Liver (tissue), 9 donors: Measurements from ENCODE around the gene MDN1. TPM values are rescaled to one million over a fixed set of nuclear protein-coding genes. Genes with fewer than 3 reads are reported as not detected.

ENCODE experiments used
- DNase-seq: peaks from one replicate; pipeline ENCODE4 v3.0.0-alpha.2; 2017; ENCODE audit warnings: low spot score
- H3K27ac ChIP-seq, 2 donors: one replicate each; pipeline ENCODE4 v1.7.0; 2013; ENCODE audit warnings: inconsistent platforms in 2 of 2, low read length in 2 of 2, control low read depth in 1 of 2, low read depth in 1 of 2, mild to moderate bottlenecking in 1 of 2
- H3K27me3 ChIP-seq, 4 donors: one replicate each; pipeline versions ENCODE4 v1.6.1 to v1.7.0; 2013; ENCODE audit warnings: low read length in 3 of 4, inconsistent platforms in 1 of 4, mild to moderate bottlenecking in 1 of 4, moderate library complexity in 1 of 4; ENCODE audit not compliant: control insufficient read depth in 4 of 4, insufficient read depth in 4 of 4
- H3K36me3 ChIP-seq, 4 donors: one replicate each; pipeline versions ENCODE4 v1.6.1 to v1.7.0; 2013; ENCODE audit warnings: low read length in 3 of 4, mild to moderate bottlenecking in 3 of 4, low read depth in 1 of 4, moderate library complexity in 1 of 4; ENCODE audit not compliant: control insufficient read depth in 4 of 4, insufficient read depth in 3 of 4
- H3K4me1 ChIP-seq, 4 donors: one replicate each; pipeline versions ENCODE4 v1.6.1 to v1.7.0; 2013; ENCODE audit warnings: low read length in 3 of 4, mild to moderate bottlenecking in 3 of 4, moderate library complexity in 1 of 4; ENCODE audit not compliant: control insufficient read depth in 4 of 4, insufficient read depth in 4 of 4
- H3K4me3 ChIP-seq, 3 donors: one replicate each; pipeline versions ENCODE4 v1.6.1 to v1.7.0; 2013; ENCODE audit warnings: low read length in 3 of 3, control low read depth in 1 of 3, low read depth in 1 of 3, mild to moderate bottlenecking in 1 of 3
- H3K9ac ChIP-seq, 2 donors: one replicate each; pipeline ENCODE4 v1.7.0; 2013; ENCODE audit warnings: low read length in 2 of 2, mild to moderate bottlenecking in 2 of 2, moderate library complexity in 2 of 2, control low read depth in 1 of 2, low read depth in 1 of 2
- H3K9me3 ChIP-seq, 4 donors: one replicate each; pipeline versions ENCODE4 v1.6.1 to v1.7.0; 2013; ENCODE audit warnings: low read length in 3 of 4; ENCODE audit not compliant: control insufficient read depth in 4 of 4
- ATF3 ChIP-seq: IDR thresholded peaks from 2 replicates; pipeline ENCODE4 v1.6.1; 2016; ENCODE audit warnings: antibody characterized with exemption
- CTCF ChIP-seq: fragments of 150-350 bp; IDR thresholded peaks from 2 replicates; pipeline ENCODE4 v1.5.1; 2017; ENCODE audit warnings: improper control_type of control experiment, low read depth, low read length; ENCODE audit not compliant: missing input control
- EGR1 ChIP-seq, 2 donors: IDR thresholded peaks; 2 replicates each; pipeline ENCODE4 v1.6.1; 2016 to 2018; ENCODE audit warnings: antibody characterized with exemption in 2 of 2, low read depth in 2 of 2
- FOXA1 ChIP-seq: IDR thresholded peaks from 2 replicates; pipeline ENCODE4 v1.6.1; 2016; ENCODE audit warnings: antibody characterized with exemption
- FOXA2 ChIP-seq: IDR thresholded peaks from 2 replicates; pipeline ENCODE4 v1.6.1; 2016; ENCODE audit warnings: antibody characterized with exemption
- GABPA ChIP-seq, 2 donors: IDR thresholded peaks in 1 of 2; conservative IDR thresholded peaks in 1 of 2; 2 replicates each; pipeline ENCODE4 v1.6.1; 2016; ENCODE audit warnings: antibody characterized with exemption in 2 of 2, mild to moderate bottlenecking in 1 of 2, moderate library complexity in 1 of 2
- HNF4A ChIP-seq, 2 donors: conservative IDR thresholded peaks; 2 replicates each; pipeline ENCODE4 v1.6.1; 2016; ENCODE audit warnings: antibody characterized with exemption in 2 of 2, mild to moderate bottlenecking in 2 of 2
- HNF4G ChIP-seq: IDR thresholded peaks from 2 replicates; pipeline ENCODE4 v1.6.1; 2016; ENCODE audit warnings: antibody characterized with exemption
- JUND ChIP-seq, 2 donors: IDR thresholded peaks; 2 replicates each; pipeline ENCODE4 v1.6.1; 2016; ENCODE audit warnings: antibody characterized with exemption in 2 of 2
- MAX ChIP-seq: IDR thresholded peaks from 2 replicates; pipeline ENCODE4 v1.6.1; 2016; ENCODE audit warnings: antibody characterized with exemption
- NR2F2 ChIP-seq: IDR thresholded peaks from 2 replicates; pipeline ENCODE4 v1.6.1; 2016; ENCODE audit warnings: antibody characterized with exemption
- RAD21 ChIP-seq, 2 donors: IDR thresholded peaks; 2 replicates each; pipeline ENCODE4 v1.6.1; 2016; ENCODE audit warnings: antibody characterized with exemption in 2 of 2, mild to moderate bottlenecking in 2 of 2
- REST ChIP-seq: IDR thresholded peaks from 2 replicates; pipeline ENCODE4 v1.6.1; 2016; ENCODE audit warnings: antibody characterized with exemption, mild to moderate bottlenecking
- RXRA ChIP-seq, 2 donors: IDR thresholded peaks; 2 replicates each; pipeline ENCODE4 v1.6.1; 2017 to 2018; ENCODE audit warnings: antibody characterized with exemption in 2 of 2, mild to moderate bottlenecking in 1 of 2
- SP1 ChIP-seq: IDR thresholded peaks from 2 replicates; pipeline ENCODE4 v1.6.1; 2018; ENCODE audit warnings: antibody characterized with exemption, mild to moderate bottlenecking
- TAF1 ChIP-seq: conservative IDR thresholded peaks from 2 replicates; pipeline ENCODE4 v1.6.1; 2016; ENCODE audit warnings: antibody characterized with exemption, mild to moderate bottlenecking
- ZBTB33 ChIP-seq: IDR thresholded peaks from 2 replicates; pipeline ENCODE4 v1.6.1; 2016; ENCODE audit warnings: antibody characterized with exemption
- WGBS: extraction: QIAGEN DNeasy Blood & Tissue Kit; methylation state at CpG from one replicate; pipeline ENCODE4 v1.1.7; 2013; 5-methylcytosine and 5-hydroxymethylcytosine counted together
- polyA plus RNA-seq, 2 donors: library from polyadenylated mRNA; stranded (reverse) in 1 of 2; unstranded in 1 of 2; fragments of 200-250 nt in 1 of 2; fragments of >200 nt in 1 of 2; fragmentation: Nextera tagmentation in 1 of 2; extraction: Ambion mirVana in 1 of 2; gene quantifications; one replicate each; pipeline versions ENCODE4 v1.2.1 to v1.2.3, GENCODE V29; 2013 to 2015
- total RNA-seq, 2 donors: library from RNA; depleted of rRNA; stranded (reverse); fragments of >200 nt; gene quantifications; one replicate each; pipeline ENCODE4 v1.2.3, GENCODE V29; 2014
- donor health status: healthy.
- donor health status: healthy.
- donor health status: healthy.
- donor health status: healthy.
- donor health status: healthy.

MDN1 gene
- total and polyA plus RNA-seq, 4 donors, result 5.4 to 48.9 (median 22.8) TPM

- Histone ChIP-seq H3K4me1 (no peaks in the 10 kb centered on the region), H3K27me3 (no peaks in the 10 kb centered on the region), H3K9me3 (no peaks in the 10 kb centered on the region), H3K36me3 (peaks cover 15 to 76% (median 69%) of the 10 kb centered on the region in 4 donors), H3K27ac (no peak overlapping the region), H3K9ac (no peak overlapping the region), H3K4me3 (no peak overlapping the region)
- WGBS, result 97% methylated on average over 1 of the region's 1 CpG
- no peak for DNase-seq
- TF ChIP-seq HNF4G, result no peak
- TF ChIP-seq RXRA (IDR thresholded peaks at IDR 0.05), result no peak
- no peak for TF ChIP-seq REST
- TF ChIP-seq MAX, result no peak
- no peak for TF ChIP-seq FOXA1
- no peak for TF ChIP-seq SP1
- no peak for TF ChIP-seq TAF1
- TF ChIP-seq FOXA2, result no peak
- TF ChIP-seq CTCF, result no peak
- TF ChIP-seq HNF4A (conservative IDR thresholded peaks at IDR 0.05), result no peak
- no peak for TF ChIP-seq ATF3
- TF ChIP-seq GABPA (IDR thresholded peaks at IDR 0.05 in 1 of 2, conservative IDR thresholded peaks at IDR 0.05 in 1 of 2), result no peak
- no peak for TF ChIP-seq JUND (IDR thresholded peaks at IDR 0.05)
- TF ChIP-seq NR2F2, result no peak
Measured at GRCh38 chr6:89661559-89661958, 158.0 kb downstream of the MDN1 start.

GRCh38 chr6:89660981-89661380 lies 158.6 kb downstream of the MDN1 start:
- WGBS, result 93% methylated on average over 4 of the region's 4 CpGs
- Histone ChIP-seq H3K4me3 (no peak overlapping the region), H3K9me3 (no peaks in the 10 kb centered on the region), H3K27me3 (no peaks in the 10 kb centered on the region), H3K36me3 (peaks cover 15 to 76% (median 71%) of the 10 kb centered on the region in 4 donors), H3K27ac (no peak overlapping the region), H3K4me1 (no peaks in the 10 kb centered on the region), H3K9ac (no peak overlapping the region)
- DNase-seq, result no peak
- TF ChIP-seq FOXA1, result no peak
- no peak for TF ChIP-seq RAD21 (IDR thresholded peaks at IDR 0.05)
- TF ChIP-seq ZBTB33, result no peak
- no peak for TF ChIP-seq CTCF
- no peak for TF ChIP-seq SP1
- no peak for TF ChIP-seq FOXA2
- no peak for TF ChIP-seq GABPA (IDR thresholded peaks at IDR 0.05 in 1 of 2, conservative IDR thresholded peaks at IDR 0.05 in 1 of 2)
- TF ChIP-seq RXRA (IDR thresholded peaks at IDR 0.05), result no peak
- TF ChIP-seq EGR1 (IDR thresholded peaks at IDR 0.05; ENCODE audit: low read depth in 2 of 2), result no peak
- no peak for TF ChIP-seq JUND (IDR thresholded peaks at IDR 0.05)
- TF ChIP-seq NR2F2, result no peak
- TF ChIP-seq HNF4G, result no peak
- no peak for TF ChIP-seq ATF3
- TF ChIP-seq MAX, result no peak
